MCF 10A (cell line): ENCODE results near the gene RTN4R. TPM values are rescaled to one million over a fixed set of nuclear protein-coding genes. Genes with fewer than 3 reads are reported as not detected.

Experiments used
- BruUV-seq: library from RNA; stranded (reverse); fragments of 400-500 nt; replicated peaks from 2 replicates; lab custom pipeline; 2021; lab: Mats Ljungman, UMichigan
- CTCF ChIA-PET: fragments of 300-600 bp; sonication (Branson Sonifier 250); formaldehyde crosslinking; extraction: SDS; loops from one replicate; lab custom pipeline; 2021; ENCODE audit warnings: antibody characterized with exemption, inconsistent platforms; lab: Yijun Ruan, JAX
- POLR2A ChIA-PET: fragments of 300-600, 350-650 bp; sonication (Branson Sonifier 250); formaldehyde crosslinking; extraction: SDS; loops from one replicate; lab custom pipeline; 2020; ENCODE audit warnings: antibody characterized with exemption, inconsistent platforms; lab: Yijun Ruan, JAX
- DNase-seq: peaks from one replicate; pipeline ENCODE4 v3.0.0-alpha.2; 2018; ENCODE audit not compliant: unreplicated experiment
- H3K27ac Mint-ChIP-seq: one replicate; pipeline ENCODE4 v1.8.0; 2022; ENCODE audit warnings: mild to moderate bottlenecking, low read depth, mixed read lengths; ENCODE audit not compliant: unreplicated experiment
- H3K27me3 Mint-ChIP-seq: one replicate; pipeline ENCODE4 v1.8.0; 2022; ENCODE audit warnings: mixed read lengths; ENCODE audit not compliant: insufficient read depth, unreplicated experiment
- H3K36me3 Mint-ChIP-seq: one replicate; pipeline ENCODE4 v1.8.0; 2022; ENCODE audit warnings: mild to moderate bottlenecking, moderate library complexity, mixed read lengths; ENCODE audit not compliant: insufficient read depth, unreplicated experiment
- H3K4me1 Mint-ChIP-seq: one replicate; pipeline ENCODE4 v1.8.0; 2022; ENCODE audit warnings: mixed read lengths; ENCODE audit not compliant: insufficient read depth, unreplicated experiment
- H3K4me3 Mint-ChIP-seq: one replicate; pipeline ENCODE4 v1.8.0; 2022; ENCODE audit warnings: mild to moderate bottlenecking, moderate library complexity, mixed read lengths; ENCODE audit not compliant: unreplicated experiment
- H3K9me3 Mint-ChIP-seq: one replicate; pipeline ENCODE4 v1.8.0; 2022; ENCODE audit warnings: mixed read lengths; ENCODE audit not compliant: unreplicated experiment
- CTCF ChIP-seq: fragments of 200-600 bp; IDR thresholded peaks from one replicate; pipeline ENCODE4 v1.8.0; 2022; ENCODE audit warnings: antibody characterized with exemption, mild to moderate bottlenecking; ENCODE audit not compliant: unreplicated experiment
- intact Hi-C: fragments of 100-400 bp; cut with micrococcal nuclease; formaldehyde crosslinking; loops from 2 replicates; pipeline ENCODE4 v1.14.1; 2022
- total RNA-seq: library from RNA; stranded (reverse); gene quantifications from 2 replicates; pipeline ENCODE4 v1.2.3, GENCODE V29; 2022

The RTN4R gene
- total RNA-seq, 1 experiment from 2014 or later = 2.7 TPM

DNA sequence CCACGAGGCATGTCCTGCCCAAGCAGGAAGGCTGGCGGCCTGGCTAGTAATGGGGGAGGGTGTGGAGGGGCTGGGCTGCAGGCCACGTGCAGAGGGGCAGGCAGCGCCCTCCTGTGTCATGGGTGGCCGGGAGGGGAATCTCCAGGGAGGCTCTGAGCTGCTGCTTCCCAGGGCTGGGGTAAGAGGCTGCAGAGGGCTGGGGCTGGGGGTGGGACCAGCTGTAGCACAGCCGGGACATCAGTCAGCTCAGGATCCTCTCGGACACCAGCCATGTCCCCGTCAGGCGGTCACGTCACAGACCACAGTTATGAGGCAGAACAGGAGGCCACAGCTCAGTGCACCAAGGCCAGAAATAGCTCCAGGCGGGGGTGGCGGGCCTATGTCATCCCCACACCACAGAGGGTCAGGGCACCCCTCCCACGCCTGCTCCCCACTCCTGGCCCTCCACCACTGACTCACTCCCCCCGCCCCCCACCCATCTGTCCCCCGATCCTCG is 21.1 kb downstream of the RTN4R start:
- intact Hi-C loops = no loop called here
- Mint-ChIP-seq H3K4me3 (no peak overlapping the region), H3K27me3 (no peaks in the 10 kb centered on the region), H3K27ac (no peak overlapping the region), H3K36me3 (no peaks in the 10 kb centered on the region), H3K9me3 (no peaks in the 10 kb centered on the region), H3K4me1 (no peaks in the 10 kb centered on the region)
- CTCF ChIA-PET = no interaction called here
- DNase-seq = no peak
- POLR2A ChIA-PET = no interaction called here
- no TSS peak for BruUV-seq
- no peak for TF ChIP-seq CTCF

GRCh38 chr22:20246368-20247009 is 21.6 kb downstream of the RTN4R start:
- no TSS peak for BruUV-seq
- H3K36me3 Mint-ChIP-seq = no peaks in the 10 kb centered on the region
- CTCF ChIA-PET = no interaction called here
- H3K4me3 Mint-ChIP-seq = no peak overlapping the region
- intact Hi-C loops = no loop called here
- no peaks in the 10 kb centered on the region for H3K4me1 Mint-ChIP-seq
- no peaks in the 10 kb centered on the region for H3K9me3 Mint-ChIP-seq
- no peak for TF ChIP-seq CTCF
- no peaks in the 10 kb centered on the region for H3K27me3 Mint-ChIP-seq
- H3K27ac Mint-ChIP-seq = no peak overlapping the region
- POLR2A ChIA-PET = no interaction called here
- no peak for DNase-seq

GRCh38 chr22:20245577-20246367 is 22.3 kb downstream of the RTN4R start:
- no peaks in the 10 kb centered on the region for H3K9me3 Mint-ChIP-seq
- intact Hi-C loops = no loop called here
- no peak for TF ChIP-seq CTCF
- CTCF ChIA-PET = interaction anchor here (0.6 kb wide), 1 partner anchor 74 kb away, joined by 3 read pairs; the partner anchor contains the start of gene DGCR6L
- no peaks in the 10 kb centered on the region for H3K36me3 Mint-ChIP-seq
- no peak for DNase-seq
- no peak overlapping the region for H3K27ac Mint-ChIP-seq
- no peaks in the 10 kb centered on the region for H3K27me3 Mint-ChIP-seq
- H3K4me3 Mint-ChIP-seq = no peak overlapping the region
- no TSS peak for BruUV-seq
- POLR2A ChIA-PET = no interaction called here
- H3K4me1 Mint-ChIP-seq = no peaks in the 10 kb centered on the region
